GM12873 (cell line): ENCODE data around the gene LRRC75A.

Experiments used
- CTCF ChIP-seq: IDR thresholded peaks from 2 replicates; pipeline ENCODE4 v1.5.1; 2012; ENCODE audit warnings: low read depth, mild to moderate bottlenecking, moderate library complexity, low read length, control low read depth; ENCODE audit not compliant: insufficient read depth; ENCODE audit errors: missing control alignments

Gene LRRC75A

GRCh38 chr17:16439811-16440351 lies 52.1 kb downstream of the LRRC75A start:
- TF ChIP-seq CTCF: no peak

GRCh38 chr17:16439303-16439791 lies 52.6 kb downstream of the LRRC75A start:
- TF ChIP-seq CTCF: no peak

- TF ChIP-seq CTCF: no peak
Observed at GRCh38 chr17:16438557-16439302, 53.3 kb downstream of the LRRC75A start.

- TF ChIP-seq CTCF: no peak
Observed at GRCh38 chr17:16438173-16438556, 53.8 kb downstream of the LRRC75A start.

- TF ChIP-seq CTCF: no peak
Observed at GRCh38 chr17:16437083-16437482, 54.9 kb downstream of the LRRC75A start.

GRCh38 chr17:16435925-16436886 lies 55.8 kb downstream of the LRRC75A start:
- no peak for TF ChIP-seq CTCF

GRCh38 chr17:16434662-16435061 lies 57.3 kb downstream of the LRRC75A start:
- no peak for TF ChIP-seq CTCF
